ENCODE measurements around the gene DLK2.

The DLK2 gene

GRCh38 chr6:43497689-43498088 is 42.3 kb upstream of the DLK2 start:
- DNase-seq (ENCODE audit: low read depth in 2 of 2) = no peak
- no peak overlapping the region for H3K4me3 ChIP-seq (replicated peaks in 1 of 2; ENCODE audit: low read depth in 2 of 2, low read length in 2 of 2)
- TF ChIP-seq, protein P1, sequence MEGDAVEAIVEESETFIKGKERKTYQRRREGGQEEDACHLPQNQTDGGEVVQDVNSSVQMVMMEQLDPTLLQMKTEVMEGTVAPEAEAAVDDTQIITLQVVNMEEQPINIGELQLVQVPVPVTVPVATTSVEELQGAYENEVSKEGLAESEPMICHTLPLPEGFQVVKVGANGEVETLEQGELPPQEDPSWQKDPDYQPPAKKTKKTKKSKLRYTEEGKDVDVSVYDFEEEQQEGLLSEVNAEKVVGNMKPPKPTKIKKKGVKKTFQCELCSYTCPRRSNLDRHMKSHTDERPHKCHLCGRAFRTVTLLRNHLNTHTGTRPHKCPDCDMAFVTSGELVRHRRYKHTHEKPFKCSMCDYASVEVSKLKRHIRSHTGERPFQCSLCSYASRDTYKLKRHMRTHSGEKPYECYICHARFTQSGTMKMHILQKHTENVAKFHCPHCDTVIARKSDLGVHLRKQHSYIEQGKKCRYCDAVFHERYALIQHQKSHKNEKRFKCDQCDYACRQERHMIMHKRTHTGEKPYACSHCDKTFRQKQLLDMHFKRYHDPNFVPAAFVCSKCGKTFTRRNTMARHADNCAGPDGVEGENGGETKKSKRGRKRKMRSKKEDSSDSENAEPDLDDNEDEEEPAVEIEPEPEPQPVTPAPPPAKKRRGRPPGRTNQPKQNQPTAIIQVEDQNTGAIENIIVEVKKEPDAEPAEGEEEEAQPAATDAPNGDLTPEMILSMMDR (IDR thresholded peaks at IDR 0.05; ENCODE audit: low read depth, low read length) = no peak

DNA sequence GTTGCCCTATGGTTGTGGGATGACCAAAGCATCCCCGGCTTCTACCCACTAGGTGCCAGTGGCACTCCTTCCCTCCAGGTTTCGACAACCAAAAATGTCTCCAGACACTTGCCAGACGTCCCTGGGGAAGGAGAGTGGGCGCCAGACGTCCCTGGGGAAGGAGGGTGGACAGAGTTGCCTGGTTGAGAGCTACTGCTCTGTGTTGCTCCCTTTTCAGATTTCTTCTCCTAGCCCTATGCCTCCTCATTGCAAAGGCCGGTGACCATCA is 41.7 kb upstream of the DLK2 start:
- TF ChIP-seq, protein P1 (IDR thresholded peaks at IDR 0.05; ENCODE audit: low read depth, low read length) = no peak
- no peak for DNase-seq (ENCODE audit: low read depth in 2 of 2)
- no peak overlapping the region for H3K4me3 ChIP-seq (replicated peaks in 1 of 2; ENCODE audit: low read depth in 2 of 2, low read length in 2 of 2)

GRCh38 chr6:43496370-43497128 is 41.2 kb upstream of the DLK2 start:
- H3K4me3 ChIP-seq (replicated peaks in 1 of 2; ENCODE audit: low read depth in 2 of 2, low read length in 2 of 2) = no peak overlapping the region
- DNase-seq (ENCODE audit: low read depth in 2 of 2) = peak; percentile 51 to 59
- TF ChIP-seq, protein P1 (IDR thresholded peaks at IDR 0.05; ENCODE audit: low read depth, low read length) = peak; percentile 54

DNA sequence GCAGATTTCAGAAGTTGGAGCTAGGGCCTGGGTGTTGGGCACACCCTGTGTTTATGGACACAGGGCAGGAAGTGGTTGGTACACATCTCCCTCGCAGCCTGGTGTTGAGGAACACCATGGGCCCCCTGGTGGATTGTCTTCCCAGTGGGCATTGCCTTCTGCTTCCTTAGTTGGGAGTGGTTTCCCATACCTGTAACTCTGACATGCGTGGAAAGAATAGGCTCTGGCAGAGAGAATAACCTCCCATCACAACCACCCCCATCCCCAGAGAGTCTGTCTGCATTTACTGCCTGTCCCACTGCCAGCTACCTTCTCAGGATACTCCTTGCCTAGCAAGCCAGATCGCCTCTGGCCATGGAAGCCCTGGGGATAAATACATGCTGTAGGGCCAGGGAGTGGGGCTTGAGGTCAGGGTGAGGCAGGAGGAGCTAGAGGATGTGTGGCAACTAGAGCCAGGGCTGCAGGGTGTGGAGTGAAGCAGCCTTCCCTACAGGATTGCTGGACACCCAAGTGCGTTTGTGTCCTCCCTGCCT is 40.1 kb upstream of the DLK2 start:
- DNase-seq (ENCODE audit: low read depth in 2 of 2) = no peak
- no peak overlapping the region for H3K4me3 ChIP-seq (replicated peaks in 1 of 2; ENCODE audit: low read depth in 2 of 2, low read length in 2 of 2)
- TF ChIP-seq, protein P1 (IDR thresholded peaks at IDR 0.05; ENCODE audit: low read depth, low read length) = peak; percentile 16

DNA sequence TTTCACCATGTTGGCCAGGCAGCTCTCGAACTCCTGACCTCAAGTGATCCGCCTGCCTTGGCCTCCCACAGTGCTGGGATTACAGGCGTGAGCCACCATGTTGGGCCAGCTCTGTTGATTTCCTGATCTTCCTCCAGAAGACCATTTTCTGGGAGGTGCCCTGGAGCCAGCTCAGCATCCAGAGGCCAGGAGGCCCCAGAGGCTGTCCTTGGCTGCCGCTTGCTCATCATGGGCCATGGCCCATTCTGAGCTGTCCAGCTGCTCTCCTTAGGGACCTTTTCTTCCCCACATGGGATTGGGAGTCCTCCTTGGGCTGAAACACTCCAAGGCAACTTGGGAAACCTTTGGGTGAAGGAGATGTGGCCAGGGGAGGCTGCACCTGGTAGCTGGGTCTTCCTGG is 39.4 kb upstream of the DLK2 start:
- no peak for DNase-seq (ENCODE audit: low read depth in 2 of 2)
- H3K4me3 ChIP-seq (replicated peaks in 1 of 2; ENCODE audit: low read depth in 2 of 2, low read length in 2 of 2) = no peak overlapping the region
- TF ChIP-seq, protein P1 (IDR thresholded peaks at IDR 0.05; ENCODE audit: low read depth, low read length) = no peak

GRCh38 chr6:43494321-43494720 is 39.0 kb upstream of the DLK2 start:
- no peak overlapping the region for H3K4me3 ChIP-seq (replicated peaks in 1 of 2; ENCODE audit: low read depth in 2 of 2, low read length in 2 of 2)
- no peak for DNase-seq (ENCODE audit: low read depth in 2 of 2)
- TF ChIP-seq, protein P1 (IDR thresholded peaks at IDR 0.05; ENCODE audit: low read depth, low read length) = no peak

- DNase-seq (ENCODE audit: low read depth in 2 of 2) = no peak
- H3K4me3 ChIP-seq (replicated peaks in 1 of 2; ENCODE audit: low read depth in 2 of 2, low read length in 2 of 2) = no peak overlapping the region
- TF ChIP-seq, protein P1 (IDR thresholded peaks at IDR 0.05; ENCODE audit: low read depth, low read length) = no peak
These were observed 38.5 kb upstream of the DLK2 start for GRCh38 chr6:43493833-43494232.
